Measurements from ENCODE around the gene CBX8.

- TF ChIP-seq CTCF (IDR thresholded peaks at IDR 0.05): no peak
- no peak for TF ChIP-seq POLR2A (IDR thresholded peaks at IDR 0.05)
Measured at GRCh38 chr17:79784353-79785016, 12.4 kb downstream of the CBX8 start.

Measured in thyroid gland (tissue), 4 donors.